H1 (cell line): ENCODE results near the gene BTD. TPM values are rescaled to one million over a fixed set of nuclear protein-coding genes. Genes with fewer than 3 reads are reported as not detected.

ENCODE experiments used
- CTCF ChIA-PET: fragments of 300-600 bp; sonication (Branson Sonifier 250); formaldehyde crosslinking; loops from one replicate; lab custom pipeline; 2021; ENCODE audit not compliant: partially characterized antibody; lab: Charles Lee
- POLR2A ChIA-PET: fragments of 300-600 bp; sonication (Branson Sonifier 250); formaldehyde crosslinking; loops from one replicate; lab custom pipeline; 2021; ENCODE audit warnings: inconsistent platforms; ENCODE audit not compliant: partially characterized antibody; lab: Charles Lee
- DNase-seq, 2 experiments: peaks; one replicate each; pipeline versions ENCODE4 v3.0.0 to v3.0.0-alpha.2; 2010 to 2022; ENCODE audit warnings: low spot score in 2 of 2, low read depth in 1 of 2, mixed read lengths in 1 of 2
- FAIRE-seq: peaks from 2 replicates; lab custom pipeline; 2011; peaks lifted over from hg19 to GRCh38; lab: Jason Lieb, UNC
- H2AFZ ChIP-seq: 2 replicates; pipeline ENCODE4 v1.8.1; 2012; ENCODE audit warnings: low read length, inconsistent platforms
- H2AK5ac ChIP-seq: 2 replicates; pipeline ENCODE4 v1.6.1; 2013; ENCODE audit warnings: low read depth, low read length
- H2BK120ac ChIP-seq: replicated peaks from 2 replicates; pipeline ENCODE3; 2013; ENCODE audit warnings: low read depth, low read length, inconsistent platforms
- H2BK12ac ChIP-seq: 2 replicates; pipeline ENCODE4 v1.6.1; 2013; ENCODE audit warnings: low read depth, low read length
- H2BK15ac ChIP-seq: 2 replicates; pipeline ENCODE4 v1.6.1; 2013; ENCODE audit warnings: low read length
- H2BK20ac ChIP-seq: 2 replicates; pipeline ENCODE4 v1.6.1; 2013; ENCODE audit warnings: low read length
- H2BK5ac ChIP-seq: 2 replicates; pipeline ENCODE4 v1.6.1; 2013; ENCODE audit warnings: low read depth, low read length
- H3K14ac ChIP-seq: 2 replicates; pipeline ENCODE4 v1.6.1; 2013; ENCODE audit warnings: inconsistent platforms; ENCODE audit not compliant: insufficient read length
- H3K18ac ChIP-seq: 2 replicates; pipeline ENCODE4 v1.6.1; 2013; ENCODE audit warnings: low read length; ENCODE audit errors: extremely low read depth
- H3K23ac ChIP-seq: 2 replicates; pipeline ENCODE4 v1.6.1; 2013; ENCODE audit warnings: inconsistent platforms; ENCODE audit not compliant: insufficient read length
- H3K23me2 ChIP-seq: 2 replicates; pipeline ENCODE4 v1.6.1; 2013; ENCODE audit warnings: low read depth, low read length
- H3K27ac ChIP-seq: 2 replicates; pipeline ENCODE4 v1.6.1; 2011; ENCODE audit warnings: low read depth, low read length, inconsistent platforms
- H3K27me3 ChIP-seq, 4 experiments: replicated peaks in 1 of 4; 1 replicate in 1 of 4; 2 replicates in 3 of 4; pipeline versions ENCODE4 v1.6.1 to v1.8.1; 2011 to 2013; ENCODE audit warnings: low read length in 3 of 4, mild to moderate bottlenecking in 3 of 4, inconsistent platforms in 2 of 4, mixed read lengths in 2 of 4, moderate library complexity in 1 of 4; ENCODE audit not compliant: control insufficient read depth in 3 of 4, insufficient read depth in 3 of 4; ENCODE audit errors: extremely low read depth in 1 of 4
- H3K36me3 ChIP-seq, 4 experiments: 2 replicates each; pipeline versions ENCODE4 v1.6.1 to v1.8.1; 2011 to 2013; ENCODE audit warnings: mild to moderate bottlenecking in 4 of 4, low read length in 3 of 4, moderate library complexity in 2 of 4, control low read depth in 1 of 4, inconsistent platforms in 1 of 4; ENCODE audit not compliant: insufficient read depth in 4 of 4, control insufficient read depth in 2 of 4
- H3K4ac ChIP-seq: replicated peaks from 2 replicates; pipeline ENCODE3; 2013; ENCODE audit warnings: low read length, low read depth, mixed read lengths, inconsistent platforms; ENCODE audit not compliant: insufficient read length
- H3K4me1 ChIP-seq, 4 experiments: replicated peaks in 1 of 4; 1 replicate in 1 of 4; 2 replicates in 3 of 4; pipeline versions ENCODE4 v1.6.1 to v1.8.1; 2011 to 2013; ENCODE audit warnings: low read length in 3 of 4, inconsistent platforms in 2 of 4, mixed read lengths in 1 of 4; ENCODE audit not compliant: insufficient read depth in 4 of 4, control insufficient read depth in 3 of 4
- H3K4me2 ChIP-seq, 2 experiments: 2 replicates each; pipeline versions ENCODE4 v1.6.1 to v1.8.1; 2011 to 2013; ENCODE audit warnings: low read depth in 2 of 2, low read length in 2 of 2, control low read depth in 1 of 2, inconsistent platforms in 1 of 2, mild to moderate bottlenecking in 1 of 2; ENCODE audit not compliant: insufficient read depth in 1 of 2
- H3K4me3 ChIP-seq, 4 experiments: fragments of 200-600, 300-600 bp in 1 of 4; sonication (generic), shearing (Covaris generic), sonication (Bioruptor Twin) in 1 of 4; 2 replicates each; pipeline versions ENCODE4 v1.5.1 to v1.8.1; 2011 to 2016; ENCODE audit warnings: low read length in 4 of 4, low read depth in 3 of 4, control low read depth in 2 of 4, inconsistent platforms in 2 of 4, mild to moderate bottlenecking in 2 of 4, mixed read lengths in 1 of 4, moderate library complexity in 1 of 4; ENCODE audit not compliant: insufficient read depth in 2 of 4; ENCODE audit errors: extremely low read depth in 1 of 4
- H3K56ac ChIP-seq: replicated peaks from 2 replicates; pipeline ENCODE3; 2013; ENCODE audit warnings: low read depth, mild to moderate bottlenecking, mixed read lengths, low read length, inconsistent platforms; ENCODE audit not compliant: insufficient read length
- H3K79me1 ChIP-seq: 2 replicates; pipeline ENCODE4 v1.6.1; 2013; ENCODE audit warnings: low read depth, low read length, control low read depth
- H3K79me2 ChIP-seq, 2 experiments: 2 replicates each; pipeline versions ENCODE4 v1.6.1 to v1.8.1; 2012 to 2013; ENCODE audit warnings: low read length in 2 of 2, mild to moderate bottlenecking in 2 of 2, inconsistent platforms in 1 of 2; ENCODE audit not compliant: insufficient read depth in 2 of 2, control insufficient read depth in 1 of 2
- H3K9ac ChIP-seq, 4 experiments: replicated peaks in 1 of 4; 1 replicate in 1 of 4; 2 replicates in 3 of 4; pipeline versions ENCODE4 v1.6.1 to v1.8.1; 2011 to 2013; ENCODE audit warnings: low read depth in 3 of 4, low read length in 3 of 4, control low read depth in 2 of 4, mild to moderate bottlenecking in 2 of 4, moderate library complexity in 2 of 4, inconsistent platforms in 1 of 4; ENCODE audit errors: extremely low read depth in 1 of 4
- H3K9me3 ChIP-seq, 2 experiments: 2 replicates each; pipeline versions ENCODE4 v1.6.1 to v1.8.1; 2012 to 2013; ENCODE audit warnings: mild to moderate bottlenecking in 2 of 2, moderate library complexity in 2 of 2, control low read depth in 1 of 2, inconsistent platforms in 1 of 2, low read depth in 1 of 2, low read length in 1 of 2, mixed read lengths in 1 of 2; ENCODE audit not compliant: insufficient read depth in 2 of 2
- H4K20me1 ChIP-seq, 2 experiments: replicated peaks in 1 of 2; 2 replicates each; pipeline versions ENCODE3 to v1.8.1; 2011 to 2013; ENCODE audit warnings: inconsistent platforms in 2 of 2, low read length in 2 of 2, mild to moderate bottlenecking in 1 of 2; ENCODE audit not compliant: insufficient read depth in 2 of 2, control insufficient read depth in 1 of 2
- H4K5ac ChIP-seq: 2 replicates; pipeline ENCODE4 v1.6.1; 2013; ENCODE audit warnings: low read length, low read depth, mixed read lengths, inconsistent platforms; ENCODE audit not compliant: insufficient read length
- H4K8ac ChIP-seq: 2 replicates; pipeline ENCODE4 v1.8.0; 2013; ENCODE audit warnings: mild to moderate bottlenecking, moderate library complexity, low read length, inconsistent platforms; ENCODE audit not compliant: insufficient read depth; ENCODE audit errors: extremely low read depth
- H4K91ac ChIP-seq: replicated peaks from 2 replicates; pipeline ENCODE3; 2013; ENCODE audit warnings: low read length, mixed read lengths, inconsistent platforms; ENCODE audit not compliant: insufficient read length
- CTCF ChIP-seq, 3 experiments: IDR thresholded peaks; 1 replicate in 2 of 3; 2 replicates in 1 of 3; pipeline versions ENCODE4 v1.5.1 to v1.6.1; 2011; ENCODE audit warnings: low read length in 3 of 3, mild to moderate bottlenecking in 3 of 3, inconsistent platforms in 2 of 3, low read depth in 1 of 3, moderate library complexity in 1 of 3; ENCODE audit not compliant: insufficient read depth in 1 of 3; ENCODE audit errors: control extremely low read depth in 1 of 3
- RAD21 ChIP-seq, 2 experiments: IDR thresholded peaks in 1 of 2; conservative IDR thresholded peaks in 1 of 2; 2 replicates each; pipeline ENCODE4 v1.6.1; 2011; ENCODE audit warnings: low read depth in 2 of 2, low read length in 2 of 2, improper control_type of control experiment in 1 of 2, inconsistent platforms in 1 of 2, mild to moderate bottlenecking in 1 of 2, moderate library complexity in 1 of 2
- USF2 ChIP-seq: IDR thresholded peaks from 2 replicates; pipeline ENCODE4 v1.6.1; 2011; ENCODE audit warnings: low read length, improper control_type of control experiment
- WGBS, 2 experiments: shearing (Covaris generic) in 1 of 2; methylation state at CpG; one replicate each; pipeline versions ENCODE4 v1.1.6 to v1.1.7; 2013 to 2015; ENCODE audit warnings: low lambda C conversion rate in 2 of 2, mixed read lengths in 2 of 2, inconsistent platforms in 1 of 2, low coverage in 1 of 2, missing lambda C conversion rate in 1 of 2; ENCODE audit not compliant: insufficient replicate concordance in 2 of 2, insufficient coverage in 1 of 2, insufficient read length in 1 of 2; ENCODE audit errors: extremely low coverage in 1 of 2, missing lambda C conversion rate in 1 of 2; 5-methylcytosine and 5-hydroxymethylcytosine counted together
- polyA plus RNA-seq, 7 experiments: library from polyadenylated mRNA; depleted of rRNA in 3 of 7; stranded (reverse) in 5 of 7; unstranded in 2 of 7; fragments of >200 nt in 5 of 7; fragments of 200-250 nt in 2 of 7; gene quantifications; 1 replicate in 5 of 7; 2 replicates in 1 of 7; 4 replicates in 1 of 7; pipeline versions ENCODE4 v1.2.1 to v1.2.3, GENCODE V29; 2011 to 2013; ENCODE audit warnings: missing spikeins in 2 of 7, mixed read lengths in 2 of 7
- total RNA-seq: library from RNA; stranded (reverse); fragmentation: NEBNext Ultra II Directional; extraction: Animal tissue kit (Norgen Biotek cat#: 25700); gene quantifications from 2 replicates; pipeline ENCODE4 v1.2.1, GENCODE V29; 2021

The BTD gene
- total and polyA plus RNA-seq, 2 of the 8 experiments (the other 6 are each of a cell fraction or from before 2014, with no cell fraction given) = 21.8 to 36.7 TPM

GRCh38 chr3:15557511-15557946, 44.0 kb upstream of the BTD start:
- CTCF ChIA-PET = interaction anchor here (0.8 to 2.8 kb wide), 25 partner anchors 8 to 492 kb away, joined by 3 to 18 read pairs (median 4); partner anchors contain the start of gene COLQ
- no peak overlapping the region for H2BK15ac ChIP-seq
- TF ChIP-seq RAD21 (IDR thresholded peaks at IDR 0.05 in 1 of 2, conservative IDR thresholded peaks at IDR 0.05 in 1 of 2; ENCODE audit: low read depth in 2 of 2, low read length in 2 of 2) (peak; percentile 51 to 53), CTCF (IDR thresholded peaks at IDR 0.05; ENCODE audit: control extremely low read depth in 1 of 3, insufficient read depth in 1 of 3, low read depth in 1 of 3, low read length in 3 of 3) (peak in 2 of 3 experiments; percentile 21 to 49; a peak in 2 of 4 replicates), USF2 (no peak)

More at GRCh38 chr3:15557511-15557946, 44.0 kb upstream of the BTD start:
- Histone ChIP-seq H3K27me3 (no peaks in the 10 kb centered on the region), H3K9ac (peak overlapping the region in 1 of 4 experiments; percentile 34; a peak in 1 of 7 replicates), H2BK120ac (no peak overlapping the region), H4K5ac (no peak overlapping the region), H2AK5ac (no peak overlapping the region), H3K4me1 (no peaks in the 10 kb centered on the region), H3K56ac (no peak overlapping the region), H3K4me3 (no peak overlapping the region), H3K23me2 (no peaks in the 10 kb centered on the region), H3K4me2 (no peak overlapping the region), H3K27ac (no peak overlapping the region), H3K9me3 (no peaks in the 10 kb centered on the region), H4K20me1 (peaks cover 0 to under 1% of the 10 kb centered on the region in 2 experiments), H2BK12ac (no peak overlapping the region), H4K91ac (no peak overlapping the region), H2BK20ac (no peak overlapping the region), H3K79me2 (no peaks in the 10 kb centered on the region), H3K36me3 (peaks cover 1 to 14% (median 6%) of the 10 kb centered on the region in 4 experiments; a peak in 6 of 8 replicates), H2AFZ (no peak overlapping the region), H2BK5ac (no peak overlapping the region), H3K4ac (no peak overlapping the region), H3K79me1 (no peaks in the 10 kb centered on the region), H3K14ac (no peak overlapping the region), H4K8ac (no peak overlapping the region), H3K18ac (no peak overlapping the region), H3K23ac (no peak overlapping the region)
- POLR2A ChIA-PET = interaction anchor here (1.0 to 1.7 kb wide), 2 partner anchors 18 to 127 kb away, joined by 3 to 4 read pairs; no protein-coding TSS in a partner anchor
- WGBS, 2 experiments = 12% methylated on average over 3 of the region's 3 CpGs; no CpG with 5 or more reads in 1 of the 2 experiments
- peak in 1 of 2 experiments; percentile 55 for DNase-seq
- FAIRE-seq = no peak
